Fibroblast of skin of left quadriceps (primary cell): ENCODE results near the gene CEP135.

Experiments
- DNase-seq, 2 experiments: peaks; one replicate each; pipeline ENCODE4 v3.0.0-alpha.2; 2013; ENCODE audit warnings: low read depth in 2 of 2

Gene CEP135

DNA sequence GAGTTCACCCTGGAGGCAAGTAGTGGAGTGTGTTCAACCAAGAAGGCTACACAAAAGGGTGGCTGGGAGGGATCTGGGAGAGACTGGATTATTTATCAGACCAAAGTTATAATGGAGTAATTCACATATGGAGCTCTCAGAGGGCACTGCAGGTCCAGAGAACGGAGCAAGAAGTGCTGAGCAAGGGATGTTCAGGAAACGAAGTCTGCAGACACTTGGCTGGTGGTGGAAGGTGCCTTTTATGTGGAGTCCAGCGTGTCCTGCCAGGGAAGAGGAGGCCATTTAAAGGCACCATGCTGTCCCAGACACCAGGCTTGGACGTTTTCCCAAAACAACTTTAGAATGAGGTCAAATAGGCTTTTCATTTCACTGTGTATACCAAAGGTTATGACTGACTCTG is 130.1 kb downstream of the CEP135 start:
- no peak for DNase-seq

GRCh38 chr4:56080384-56080783 is 131.6 kb downstream of the CEP135 start:
- DNase-seq, result no peak

DNA sequence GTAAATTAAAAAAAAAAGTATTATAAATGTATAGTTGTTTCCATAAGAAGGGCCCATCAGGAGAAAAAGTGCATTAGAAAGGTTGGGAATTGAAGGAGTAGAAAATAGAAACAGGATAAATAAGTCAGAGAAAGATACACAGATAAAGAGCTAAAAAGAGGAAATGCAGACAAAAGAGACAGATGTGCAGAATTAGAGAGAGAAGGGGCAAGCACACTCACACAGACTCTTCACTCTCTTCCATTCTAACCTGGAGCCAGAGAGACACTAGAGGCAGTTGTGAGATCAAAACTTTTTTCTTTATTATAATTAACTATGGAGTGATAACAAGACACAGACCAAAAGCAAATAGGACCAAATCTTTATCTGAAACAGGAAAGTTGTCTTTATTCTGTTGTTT is 134.1 kb downstream of the CEP135 start:
- DNase-seq, result no peak
